ENCODE results near the gene BMPR2. TPM values are rescaled to one million over a fixed set of nuclear protein-coding genes. Genes with fewer than 3 reads are reported as not detected.

Gene BMPR2
- polyA plus RNA-seq, 3 donors: 4.1 to 6.4 (median 4.8) TPM

DNA sequence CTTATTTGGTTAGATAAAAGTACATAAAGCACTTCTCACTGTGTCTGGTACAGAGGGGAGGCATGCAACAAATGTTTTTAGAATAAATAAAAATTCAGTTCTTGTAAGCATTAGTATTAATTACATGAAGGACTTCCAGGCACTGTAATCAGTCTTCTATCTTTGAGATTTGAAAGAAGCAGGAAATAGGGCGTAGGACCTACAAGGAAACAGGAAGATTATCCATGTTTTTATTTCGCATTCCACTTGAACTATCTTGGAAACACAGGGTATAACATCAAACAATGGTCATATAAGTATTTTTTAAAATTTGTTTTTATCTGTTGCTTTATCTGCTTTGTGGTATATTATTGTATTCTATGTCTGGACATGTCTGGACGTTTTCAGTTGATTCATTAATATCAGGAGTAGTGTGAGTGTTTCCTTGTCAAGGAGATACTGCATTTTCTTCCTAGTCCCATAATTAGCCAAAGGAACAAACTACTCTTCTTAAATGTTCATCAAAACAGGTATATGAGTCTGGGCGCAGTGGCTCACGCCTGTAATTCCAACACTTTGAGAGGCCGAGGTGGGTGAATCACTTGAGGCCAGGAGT is 32.5 kb downstream of the BMPR2 start:
- peaks cover 35% of the 10 kb centered on the region for H4K20me1 ChIP-seq (ENCODE audit: insufficient read depth, low read length)
- Mint-ChIP-seq H3K27ac (no peak overlapping the region), H3K9me3 (no peaks in the 10 kb centered on the region)

GRCh38 chr2:202410092-202410491 is 34.0 kb downstream of the BMPR2 start:
- Mint-ChIP-seq H3K9me3 (peaks cover 0 to 1% (median 0%) of the 10 kb centered on the region in 7 donors), H3K4me3 (no peak overlapping the region), H3K4me1 (peaks cover 10% of the 10 kb centered on the region), H3K27me3 (ENCODE audit: low read depth in 3 of 3) (no peaks in the 10 kb centered on the region), H3K27ac (no peak overlapping the region), H3K36me3 (no peaks in the 10 kb centered on the region)
- H3K4me1 ChIP-seq (ENCODE audit: control insufficient read depth in 1 of 2, insufficient read depth in 2 of 2, low read length in 2 of 2): peaks cover 5 to 6% of the 10 kb centered on the region in 2 donors
- no peak overlapping the region for H2AFZ ChIP-seq (ENCODE audit: insufficient read depth, low read depth, low read length, poor library complexity, severe bottlenecking)
- intact Hi-C loops (cut with micrococcal nuclease): no loop called here
- H3K4me2 ChIP-seq (replicated peaks; ENCODE audit: extremely low read depth, low read length, poor library complexity, severe bottlenecking): no peak overlapping the region
- H3K9me3 ChIP-seq (replicated peaks in 1 of 2; ENCODE audit: control insufficient read depth in 1 of 2, insufficient read depth in 1 of 2, low read length in 2 of 2): no peaks in the 10 kb centered on the region
- no peaks in the 10 kb centered on the region for H3K36me3 ChIP-seq (replicated peaks in 1 of 2; ENCODE audit: control insufficient read depth in 1 of 2, insufficient read depth in 2 of 2, low read length in 2 of 2)
- no CpG with 5 or more reads among the region's 5 CpGs for WGBS (ENCODE audit: insufficient coverage)
- TF ChIP-seq, protein P1, sequence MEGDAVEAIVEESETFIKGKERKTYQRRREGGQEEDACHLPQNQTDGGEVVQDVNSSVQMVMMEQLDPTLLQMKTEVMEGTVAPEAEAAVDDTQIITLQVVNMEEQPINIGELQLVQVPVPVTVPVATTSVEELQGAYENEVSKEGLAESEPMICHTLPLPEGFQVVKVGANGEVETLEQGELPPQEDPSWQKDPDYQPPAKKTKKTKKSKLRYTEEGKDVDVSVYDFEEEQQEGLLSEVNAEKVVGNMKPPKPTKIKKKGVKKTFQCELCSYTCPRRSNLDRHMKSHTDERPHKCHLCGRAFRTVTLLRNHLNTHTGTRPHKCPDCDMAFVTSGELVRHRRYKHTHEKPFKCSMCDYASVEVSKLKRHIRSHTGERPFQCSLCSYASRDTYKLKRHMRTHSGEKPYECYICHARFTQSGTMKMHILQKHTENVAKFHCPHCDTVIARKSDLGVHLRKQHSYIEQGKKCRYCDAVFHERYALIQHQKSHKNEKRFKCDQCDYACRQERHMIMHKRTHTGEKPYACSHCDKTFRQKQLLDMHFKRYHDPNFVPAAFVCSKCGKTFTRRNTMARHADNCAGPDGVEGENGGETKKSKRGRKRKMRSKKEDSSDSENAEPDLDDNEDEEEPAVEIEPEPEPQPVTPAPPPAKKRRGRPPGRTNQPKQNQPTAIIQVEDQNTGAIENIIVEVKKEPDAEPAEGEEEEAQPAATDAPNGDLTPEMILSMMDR (IDR thresholded peaks at IDR 0.05): no peak
- no peak overlapping the region for H3K4me3 ChIP-seq (replicated peaks in 1 of 3; ENCODE audit: low read depth in 2 of 3, low read length in 3 of 3)
- DNase-seq: no peak
- H3K27me3 ChIP-seq (ENCODE audit: control insufficient read depth in 2 of 2, insufficient read depth in 2 of 2, low read length in 2 of 2): no peaks in the 10 kb centered on the region
- H3K79me2 ChIP-seq (ENCODE audit: insufficient read depth, low read length): no peaks in the 10 kb centered on the region
- H3K9ac ChIP-seq (ENCODE audit: insufficient read depth, low read length, poor library complexity, severe bottlenecking): no peak overlapping the region
- H4K20me1 ChIP-seq (ENCODE audit: insufficient read depth, low read length): peaks cover 28% of the 10 kb centered on the region
- H3K27ac ChIP-seq (ENCODE audit: low read depth in 1 of 2, low read length in 2 of 2): no peak overlapping the region

More for the DNA sequence above, 32.5 kb downstream of the BMPR2 start:
- Histone ChIP-seq H3K9me3 (replicated peaks in 1 of 2; ENCODE audit: control insufficient read depth in 1 of 2, insufficient read depth in 1 of 2, low read length in 2 of 2) (no peaks in the 10 kb centered on the region), H3K9ac (ENCODE audit: insufficient read depth, low read length, poor library complexity, severe bottlenecking) (no peak overlapping the region), H3K27ac (ENCODE audit: low read depth in 1 of 2, low read length in 2 of 2) (no peak overlapping the region), H3K79me2 (ENCODE audit: insufficient read depth, low read length) (no peaks in the 10 kb centered on the region), H3K36me3 (replicated peaks in 1 of 2; ENCODE audit: control insufficient read depth in 1 of 2, insufficient read depth in 2 of 2, low read length in 2 of 2) (no peaks in the 10 kb centered on the region), H3K4me1 (ENCODE audit: control insufficient read depth in 1 of 2, insufficient read depth in 2 of 2, low read length in 2 of 2) (peaks cover 5 to 6% of the 10 kb centered on the region in 2 donors), H3K4me3 (replicated peaks in 1 of 3; ENCODE audit: low read depth in 2 of 3, low read length in 3 of 3) (no peak overlapping the region), H3K27me3 (ENCODE audit: control insufficient read depth in 2 of 2, insufficient read depth in 2 of 2, low read length in 2 of 2) (no peaks in the 10 kb centered on the region), H3K4me2 (replicated peaks; ENCODE audit: extremely low read depth, low read length, poor library complexity, severe bottlenecking) (no peak overlapping the region), H2AFZ (ENCODE audit: insufficient read depth, low read depth, low read length, poor library complexity, severe bottlenecking) (no peak overlapping the region)
- peaks cover 10% of the 10 kb centered on the region for H3K4me1 Mint-ChIP-seq
- H3K27me3 Mint-ChIP-seq (ENCODE audit: low read depth in 3 of 3): no peaks in the 10 kb centered on the region
- no CpG with 5 or more reads among the region's 6 CpGs for WGBS (ENCODE audit: insufficient coverage)
- no peak for DNase-seq
- intact Hi-C loops (cut with micrococcal nuclease): no loop called here
- TF ChIP-seq, protein P1 (IDR thresholded peaks at IDR 0.05): no peak
- no peak overlapping the region for H3K4me3 Mint-ChIP-seq
- no peaks in the 10 kb centered on the region for H3K36me3 Mint-ChIP-seq

All from CD14-positive monocyte (primary cell).